Measurements from ENCODE around the gene RALGAPA2. TPM values are rescaled to one million over a fixed set of nuclear protein-coding genes. Genes with fewer than 3 reads are reported as not detected.

Gene RALGAPA2
- total and polyA plus RNA-seq, 2 donors = 15.3 to 41.6 TPM

DNA sequence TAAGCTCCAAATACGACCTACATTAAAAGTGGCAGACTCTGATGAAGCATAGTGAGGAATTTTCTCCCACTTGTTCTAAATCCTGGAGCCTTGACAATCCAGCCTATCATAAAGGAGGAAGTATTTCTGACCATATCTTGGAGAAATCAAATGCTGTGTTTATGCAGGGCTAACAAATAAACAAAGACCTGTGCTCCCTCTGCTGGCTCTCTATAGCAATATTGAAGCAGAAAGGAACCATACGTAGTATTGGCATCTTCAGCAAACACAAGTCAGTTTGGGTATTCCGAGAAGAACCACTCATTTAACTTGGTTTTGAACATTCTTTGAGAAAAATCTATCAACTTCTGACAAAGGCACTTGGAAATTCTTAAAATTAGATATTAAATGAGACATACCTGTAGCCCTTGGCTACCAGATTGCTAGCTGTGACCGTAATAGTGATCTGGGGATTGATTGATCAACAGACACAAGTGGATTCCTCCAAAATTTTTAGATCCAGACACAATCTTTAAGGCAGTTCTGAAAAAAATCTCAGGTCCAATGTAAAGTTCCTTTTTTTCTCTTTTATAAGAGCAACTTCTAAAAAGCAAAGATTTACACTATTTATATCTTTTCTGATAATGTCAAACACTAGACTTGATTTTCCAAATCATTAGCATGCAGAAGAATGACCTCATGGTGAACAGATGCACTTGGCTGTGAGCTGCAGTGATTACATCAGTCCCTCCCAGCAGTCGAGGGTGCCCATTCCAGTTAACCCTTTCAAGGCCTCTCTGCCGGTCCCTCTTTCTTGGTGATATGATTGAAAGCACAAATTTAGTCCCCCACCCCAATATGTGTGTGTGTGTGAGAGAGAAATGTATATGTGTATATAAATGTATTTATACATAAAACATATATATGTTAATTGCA is 304.3 kb downstream of the RALGAPA2 start:
- no peak for DNase-seq (ENCODE audit: extremely low spot score)
- Histone ChIP-seq H3K27ac (ENCODE audit: low read depth) (no peak overlapping the region), H3K4me1 (ENCODE audit: insufficient read depth) (no peaks in the 10 kb centered on the region), H3K36me3 (ENCODE audit: insufficient read depth) (no peaks in the 10 kb centered on the region), H3K4me3 (ENCODE audit: low read depth, low read length) (no peak overlapping the region)
- 62% methylated on average over 6 of the region's 6 CpGs for WGBS

DNA sequence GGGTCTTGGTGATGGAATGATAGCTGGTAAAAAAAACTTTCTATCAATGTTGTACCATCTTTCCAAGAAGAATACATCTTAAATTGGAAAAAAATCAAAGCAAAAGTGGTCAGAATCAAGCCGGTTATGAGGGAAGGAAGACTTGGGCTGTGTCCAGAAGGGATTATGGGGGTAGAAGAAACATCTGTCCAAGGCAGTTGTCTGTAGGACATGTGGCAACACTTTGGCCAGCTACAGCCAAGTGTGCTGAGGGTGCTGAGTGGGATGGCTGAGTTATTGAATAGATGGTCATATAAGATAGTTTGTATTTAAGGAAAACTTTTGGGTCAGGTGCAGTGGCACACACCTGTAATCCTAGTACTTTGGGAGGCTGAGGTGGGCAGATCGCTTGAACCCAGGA is 306.1 kb downstream of the RALGAPA2 start:
- H3K4me1 ChIP-seq (ENCODE audit: insufficient read depth) = no peaks in the 10 kb centered on the region
- DNase-seq (ENCODE audit: extremely low spot score) = no peak
- H3K27ac ChIP-seq (ENCODE audit: low read depth) = no peak overlapping the region
- H3K4me3 ChIP-seq (ENCODE audit: low read depth, low read length) = no peak overlapping the region
- no peaks in the 10 kb centered on the region for H3K36me3 ChIP-seq (ENCODE audit: insufficient read depth)
- WGBS = 73% methylated on average over 2 of the region's 2 CpGs

DNA sequence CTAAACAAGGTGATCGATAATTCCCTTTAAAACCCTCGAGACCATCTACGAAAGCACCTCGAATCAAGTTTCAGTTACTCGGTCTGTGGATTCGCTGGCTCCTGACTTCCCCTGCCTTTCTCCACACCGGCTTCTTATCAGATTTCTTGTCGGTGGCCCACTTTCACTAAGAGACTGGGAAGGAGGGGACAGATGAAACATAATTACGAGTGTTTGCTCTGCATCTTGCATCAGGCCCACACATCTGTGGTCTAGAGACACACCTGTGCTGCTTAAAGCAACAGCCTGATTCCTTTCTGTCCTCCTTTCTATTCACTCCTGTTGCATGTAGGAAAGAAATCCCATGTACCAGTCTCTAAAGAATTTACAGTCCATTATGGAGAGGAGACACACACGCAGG is 306.8 kb downstream of the RALGAPA2 start:
- Histone ChIP-seq H3K36me3 (ENCODE audit: insufficient read depth) (no peaks in the 10 kb centered on the region), H3K4me3 (ENCODE audit: low read depth, low read length) (no peak overlapping the region), H3K27ac (ENCODE audit: low read depth) (no peak overlapping the region), H3K4me1 (ENCODE audit: insufficient read depth) (no peaks in the 10 kb centered on the region)
- WGBS = 85% methylated on average over 10 of the region's 10 CpGs
- no peak for DNase-seq (ENCODE audit: extremely low spot score)

DNA sequence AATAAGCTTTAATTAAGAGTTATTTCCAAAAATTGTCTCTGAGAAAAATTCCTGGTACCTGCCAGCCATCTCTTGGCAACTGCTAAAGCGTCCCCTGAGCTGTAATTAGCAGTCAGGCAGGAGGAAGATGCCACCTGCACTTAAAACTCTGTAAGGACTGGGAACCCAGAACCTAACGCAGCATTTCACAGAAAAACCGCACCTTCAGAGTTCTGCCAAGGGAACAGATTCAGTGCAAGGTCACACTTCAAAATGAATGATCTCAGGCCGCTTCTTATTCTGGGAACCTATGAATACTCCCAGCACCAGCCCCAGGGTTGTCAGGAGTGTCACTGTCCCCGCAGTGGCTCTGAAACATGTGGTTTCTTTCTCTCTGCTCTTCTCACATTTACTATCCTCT is 307.8 kb downstream of the RALGAPA2 start:
- no peaks in the 10 kb centered on the region for H3K4me1 ChIP-seq (ENCODE audit: insufficient read depth)
- no peak for DNase-seq (ENCODE audit: extremely low spot score)
- H3K4me3 ChIP-seq (ENCODE audit: low read depth, low read length) = no peak overlapping the region
- H3K27ac ChIP-seq (ENCODE audit: low read depth) = no peak overlapping the region
- no peaks in the 10 kb centered on the region for H3K36me3 ChIP-seq (ENCODE audit: insufficient read depth)
- WGBS = 94% methylated on average over 5 of the region's 5 CpGs

DNA sequence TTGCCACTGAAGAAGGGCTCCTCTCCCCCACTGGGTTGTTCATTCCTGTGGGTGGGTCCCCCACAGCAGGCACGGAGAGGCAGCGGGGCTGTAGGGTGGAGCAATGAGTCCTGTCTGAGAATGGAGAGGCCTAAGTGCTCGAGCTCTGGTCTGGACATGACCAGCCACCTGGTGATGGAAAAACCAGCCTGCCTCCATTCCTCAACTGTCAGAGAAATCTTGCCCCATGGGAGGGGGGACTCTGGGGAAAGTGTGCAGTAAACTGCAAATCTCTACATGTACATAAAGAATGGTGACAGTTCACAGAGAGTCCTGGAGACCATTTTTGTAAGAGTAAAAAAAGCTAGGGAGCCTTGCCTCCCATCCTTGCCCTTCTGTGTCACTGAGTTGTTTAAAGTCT is 310.5 kb downstream of the RALGAPA2 start:
- WGBS = 84% methylated on average over 3 of the region's 3 CpGs
- H3K4me1 ChIP-seq (ENCODE audit: insufficient read depth) = no peaks in the 10 kb centered on the region
- DNase-seq (ENCODE audit: extremely low spot score) = peak; percentile 23
- no peak overlapping the region for H3K4me3 ChIP-seq (ENCODE audit: low read depth, low read length)
- H3K27ac ChIP-seq (ENCODE audit: low read depth) = no peak overlapping the region
- no peaks in the 10 kb centered on the region for H3K36me3 ChIP-seq (ENCODE audit: insufficient read depth)

DNA sequence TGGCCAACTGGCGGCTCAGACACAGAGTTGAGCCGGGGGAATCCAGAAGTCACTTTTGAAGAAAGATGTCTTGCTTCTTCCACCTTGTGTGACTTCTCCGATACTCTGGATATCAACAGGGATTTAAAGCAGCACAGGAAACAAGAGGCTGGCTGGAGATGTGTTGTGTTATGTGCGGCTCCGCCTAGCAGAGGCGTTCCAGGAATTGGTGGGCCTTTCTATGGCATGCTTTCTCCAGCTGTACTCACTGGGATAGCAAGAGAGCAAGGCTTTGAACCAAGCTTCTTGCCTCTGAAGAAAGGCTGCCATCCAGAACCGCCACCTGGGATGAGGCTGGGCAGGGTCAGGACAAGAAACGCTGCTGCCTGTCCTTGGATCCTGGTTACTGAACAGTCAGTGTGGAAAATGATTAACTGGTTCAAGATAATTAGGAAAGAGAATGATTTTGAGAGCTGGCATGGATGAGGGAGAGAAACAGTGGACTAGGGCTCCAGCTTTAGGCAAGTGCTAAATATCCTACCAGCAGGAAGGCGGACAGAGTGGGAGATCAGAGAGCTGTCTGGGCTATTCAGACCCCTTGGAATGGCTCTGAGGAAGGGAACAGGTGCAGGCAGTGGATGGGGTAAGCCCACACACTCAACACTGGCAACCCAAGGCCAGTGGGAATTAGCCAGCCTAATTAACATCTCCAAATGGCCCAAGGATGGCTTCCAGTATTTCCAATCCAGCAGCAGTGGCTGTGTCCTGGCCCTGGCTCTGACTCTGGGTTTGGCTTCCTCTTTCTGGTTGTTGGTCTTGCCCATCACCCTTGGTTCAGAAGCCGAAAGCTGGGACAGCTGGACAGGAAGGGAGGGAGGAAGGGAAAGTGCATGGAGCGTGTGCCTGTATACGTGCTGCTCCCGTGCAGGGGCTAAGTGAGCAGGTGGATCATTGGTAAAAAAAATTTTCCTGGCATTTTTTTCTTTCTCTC is 312.6 kb downstream of the RALGAPA2 start:
- H3K4me1 ChIP-seq (ENCODE audit: insufficient read depth) = no peaks in the 10 kb centered on the region
- H3K4me3 ChIP-seq (ENCODE audit: low read depth, low read length) = no peak overlapping the region
- no peak for DNase-seq (ENCODE audit: extremely low spot score)
- no peak overlapping the region for H3K27ac ChIP-seq (ENCODE audit: low read depth)
- no peaks in the 10 kb centered on the region for H3K36me3 ChIP-seq (ENCODE audit: insufficient read depth)
- WGBS = 89% methylated on average over 13 of the region's 13 CpGs

DNA sequence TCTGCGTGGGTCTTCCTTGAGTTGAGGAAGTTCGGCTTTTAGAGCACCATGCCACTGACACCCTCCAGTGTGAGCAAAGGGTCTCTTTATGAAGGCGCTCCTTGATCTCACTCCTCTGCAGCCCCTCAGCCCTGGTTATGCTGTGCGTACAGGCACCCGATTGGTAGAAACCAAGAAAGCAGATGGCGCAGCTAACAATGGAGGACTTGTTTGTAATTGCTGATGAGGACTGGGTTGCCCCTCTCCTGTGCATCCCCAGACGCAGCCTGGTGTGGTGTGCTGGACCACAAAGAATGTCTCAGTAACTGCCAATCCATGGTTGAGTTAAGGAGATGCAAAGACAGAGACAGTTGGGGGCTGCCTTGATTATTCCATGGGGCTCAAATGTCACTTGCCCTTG is 314.3 kb downstream of the RALGAPA2 start:
- 95% methylated on average over 7 of the region's 7 CpGs for WGBS
- no peaks in the 10 kb centered on the region for H3K36me3 ChIP-seq (ENCODE audit: insufficient read depth)

DNA sequence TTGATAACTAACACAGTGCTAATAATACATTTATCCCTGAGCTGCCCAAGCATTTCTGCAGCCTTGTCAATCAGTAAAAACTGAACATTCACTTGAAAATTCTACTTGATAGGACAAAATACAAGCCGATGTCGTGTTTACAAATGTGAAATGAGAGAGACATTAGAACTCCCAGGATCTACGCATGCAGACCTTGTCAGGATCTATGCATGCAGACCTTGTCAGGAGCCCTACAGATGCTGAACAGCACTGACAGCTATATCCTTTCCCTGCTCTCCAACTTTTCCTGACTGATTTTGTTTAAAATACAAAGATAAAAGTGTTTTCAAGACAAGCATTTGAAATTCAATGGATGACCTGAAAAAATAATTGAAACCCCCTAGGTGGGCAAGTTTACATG is 315.6 kb downstream of the RALGAPA2 start:
- DNase-seq (ENCODE audit: extremely low spot score) = no peak
- Histone ChIP-seq H3K27ac (ENCODE audit: low read depth) (no peak overlapping the region), H3K4me3 (ENCODE audit: low read depth, low read length) (no peak overlapping the region), H3K4me1 (ENCODE audit: insufficient read depth) (no peaks in the 10 kb centered on the region), H3K36me3 (ENCODE audit: insufficient read depth) (no peaks in the 10 kb centered on the region)
- WGBS = 93% methylated on average over 3 of the region's 3 CpGs

More for the DNA sequence above, 314.3 kb downstream of the RALGAPA2 start:
- Histone ChIP-seq H3K4me1 (ENCODE audit: insufficient read depth) (no peaks in the 10 kb centered on the region), H3K4me3 (ENCODE audit: low read depth, low read length) (no peak overlapping the region), H3K27ac (ENCODE audit: low read depth) (no peak overlapping the region)
- no peak for DNase-seq (ENCODE audit: extremely low spot score)

DNA sequence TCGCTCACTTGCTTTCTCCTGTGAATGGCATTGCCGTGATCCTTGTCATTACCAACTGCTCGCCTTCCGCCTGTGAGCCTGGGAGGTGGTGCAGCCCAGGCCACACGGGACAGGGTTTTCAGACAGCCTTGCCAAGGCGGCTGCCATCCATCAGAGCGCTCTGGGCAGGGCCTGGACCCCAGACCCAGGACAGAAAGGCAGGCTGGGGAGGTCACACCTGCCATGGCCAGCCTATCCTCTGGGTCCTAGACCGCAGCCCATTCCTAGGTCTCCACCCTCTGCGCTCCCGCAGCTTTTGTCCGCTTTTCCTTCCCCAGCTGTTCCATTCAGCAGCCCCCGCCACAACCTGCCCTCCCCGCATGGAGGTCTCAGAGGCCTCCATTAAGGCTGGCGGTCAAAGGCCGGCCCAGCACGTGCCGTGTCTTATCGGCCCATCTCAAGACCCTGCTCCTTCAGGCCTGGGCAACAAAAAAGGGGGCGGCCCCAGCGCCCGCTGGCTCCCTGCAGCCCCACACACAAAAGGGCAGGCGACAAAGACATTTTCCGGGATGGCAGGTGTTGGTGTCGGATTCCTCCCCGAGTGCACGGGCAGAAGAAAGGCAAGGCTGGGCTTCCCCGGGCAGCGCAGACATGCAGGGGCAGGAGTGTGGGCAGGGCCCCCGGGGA is 316.4 kb downstream of the RALGAPA2 start:
- no peak overlapping the region for H3K4me3 ChIP-seq (ENCODE audit: low read depth, low read length)
- H3K4me1 ChIP-seq (ENCODE audit: insufficient read depth) = no peaks in the 10 kb centered on the region
- H3K36me3 ChIP-seq (ENCODE audit: insufficient read depth) = no peaks in the 10 kb centered on the region
- no peak for DNase-seq (ENCODE audit: extremely low spot score)
- H3K27ac ChIP-seq (ENCODE audit: low read depth) = no peak overlapping the region
- 92% methylated on average over 29 of the region's 29 CpGs for WGBS

DNA sequence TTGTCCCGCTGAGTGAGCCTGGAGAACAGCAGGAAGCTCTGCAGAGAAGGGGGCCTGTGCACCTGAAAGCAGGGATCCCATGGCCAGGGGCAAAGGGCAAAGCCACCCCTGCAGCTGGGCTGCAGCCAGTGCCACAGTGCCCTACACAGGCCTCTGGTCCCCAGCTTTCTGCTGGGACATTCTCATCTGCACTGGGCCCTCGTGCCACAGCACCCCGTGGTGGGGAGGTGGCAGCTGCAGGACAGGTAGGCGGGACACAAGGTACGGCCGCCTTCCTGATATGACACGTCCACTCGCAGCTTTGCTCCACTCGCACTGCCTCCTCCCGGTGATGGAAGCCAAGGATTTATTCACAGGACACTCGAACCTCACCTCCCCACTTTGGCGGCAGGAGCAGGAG is 317.4 kb downstream of the RALGAPA2 start:
- no peak overlapping the region for H3K27ac ChIP-seq (ENCODE audit: low read depth)
- no peaks in the 10 kb centered on the region for H3K36me3 ChIP-seq (ENCODE audit: insufficient read depth)
- H3K4me1 ChIP-seq (ENCODE audit: insufficient read depth) = no peaks in the 10 kb centered on the region
- WGBS = 94% methylated on average over 12 of the region's 12 CpGs
- H3K4me3 ChIP-seq (ENCODE audit: low read depth, low read length) = no peak overlapping the region
- no peak for DNase-seq (ENCODE audit: extremely low spot score)

DNA sequence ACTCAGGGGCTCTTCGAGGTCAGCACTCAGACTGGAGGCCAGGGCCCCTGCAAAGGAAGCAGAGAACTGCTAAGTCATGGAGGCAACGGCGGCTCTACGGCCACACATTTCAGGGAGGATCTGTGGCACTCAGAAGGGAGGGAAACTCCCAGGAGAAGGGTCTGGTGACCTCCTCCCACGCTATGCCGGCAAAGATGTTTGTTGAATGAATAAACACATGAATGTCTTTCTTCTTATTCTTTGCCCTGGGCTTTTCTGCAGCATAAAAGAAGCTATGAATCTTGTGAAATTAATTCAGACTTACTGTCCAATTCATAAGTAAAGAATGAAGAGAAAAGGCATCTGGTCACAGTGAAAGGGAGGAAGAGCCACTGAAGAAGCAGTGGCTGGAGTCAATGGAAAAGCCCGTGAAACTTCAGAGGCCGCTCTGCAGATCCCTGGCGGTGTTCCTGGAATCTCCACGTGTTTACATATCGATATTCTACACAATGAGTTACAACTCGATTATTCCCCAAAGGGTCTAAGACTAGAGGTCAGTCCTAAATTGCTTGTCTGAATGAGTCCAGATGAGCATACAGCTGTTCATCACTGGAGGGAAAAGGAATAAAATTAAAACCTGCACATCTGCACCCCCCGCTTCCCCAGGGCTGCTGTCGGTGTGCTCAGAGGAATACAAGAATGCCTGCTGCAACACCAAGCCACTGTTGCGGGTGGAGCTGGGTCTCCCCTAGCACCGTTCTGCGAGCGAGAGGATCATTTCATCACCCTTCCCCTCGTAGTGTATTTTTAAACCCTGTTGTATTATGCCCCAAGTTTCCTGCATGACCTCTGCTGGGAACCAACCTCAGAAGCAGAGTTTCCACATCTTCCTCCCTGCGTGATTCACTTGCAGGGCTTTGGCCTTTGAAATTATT is 319.0 kb downstream of the RALGAPA2 start:
- no peak overlapping the region for H3K27ac ChIP-seq (ENCODE audit: low read depth)
- H3K4me3 ChIP-seq (ENCODE audit: low read depth, low read length) = no peak overlapping the region
- no peaks in the 10 kb centered on the region for H3K4me1 ChIP-seq (ENCODE audit: insufficient read depth)
- no peak for DNase-seq (ENCODE audit: extremely low spot score)
- WGBS = 59% methylated on average over 20 of the region's 20 CpGs
- H3K36me3 ChIP-seq (ENCODE audit: insufficient read depth) = no peaks in the 10 kb centered on the region

DNA sequence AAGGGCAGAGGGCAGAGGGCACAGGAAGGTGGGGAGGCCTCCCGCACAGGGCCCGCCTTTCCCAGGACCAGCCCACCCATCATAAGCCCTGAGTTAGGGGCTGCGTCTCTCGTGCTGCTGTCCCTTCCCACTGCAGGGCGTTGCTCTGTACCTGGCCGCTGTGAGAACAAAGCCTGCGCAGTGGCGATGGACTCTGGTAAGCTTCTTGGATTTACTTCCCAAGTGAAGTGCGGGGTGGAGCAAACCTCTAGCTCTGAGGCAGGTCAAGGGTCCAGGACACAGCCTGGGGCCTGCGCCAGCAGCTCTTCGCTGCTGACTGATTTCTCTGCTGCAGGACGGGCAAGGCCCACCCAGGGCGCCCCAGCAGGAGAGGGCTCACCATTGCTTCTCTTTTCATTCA is 320.7 kb downstream of the RALGAPA2 start:
- no peak for DNase-seq (ENCODE audit: extremely low spot score)
- Histone ChIP-seq H3K27ac (ENCODE audit: low read depth) (no peak overlapping the region), H3K4me3 (ENCODE audit: low read depth, low read length) (no peak overlapping the region), H3K36me3 (ENCODE audit: insufficient read depth) (no peaks in the 10 kb centered on the region), H3K4me1 (ENCODE audit: insufficient read depth) (no peaks in the 10 kb centered on the region)
- 94% methylated on average over 13 of the region's 13 CpGs for WGBS

All from urinary bladder (tissue), 4 donors.